AG09319 (cell line): ENCODE results near the gene CTXN1.

Experiments
- DNase-seq: peaks from one replicate; pipeline ENCODE4 v3.0.0-alpha.2; 2010; ENCODE audit warnings: low read depth; ENCODE audit errors: extremely low read depth
- CTCF ChIP-seq: IDR thresholded peaks from 2 replicates; pipeline ENCODE4 v1.5.1; 2011; ENCODE audit warnings: low read depth, mild to moderate bottlenecking, inconsistent platforms, low read length, moderate library complexity

The CTXN1 gene

GRCh38 chr19:7926021-7926726 lies at the start of gene CTXN1:
Gene CTXN1, minus strand, starts transcription at chr19:7926135. Its CDS starts 597 bp downstream, at chr19:7925538.
- no peak for DNase-seq
- no peak for TF ChIP-seq CTCF

GRCh38 chr19:7975037-7975436 lies 49.1 kb upstream of the CTXN1 start:
- no peak for TF ChIP-seq CTCF
- DNase-seq = no peak

GRCh38 chr19:7973883-7974282 lies 47.9 kb upstream of the CTXN1 start:
- DNase-seq = no peak
- TF ChIP-seq CTCF = no peak

GRCh38 chr19:7971553-7972520 lies 45.9 kb upstream of the CTXN1 start:
- TF ChIP-seq CTCF = no peak
- DNase-seq = no peak

GRCh38 chr19:7970716-7971448 lies 44.9 kb upstream of the CTXN1 start:
- TF ChIP-seq CTCF = peak; percentile 83
- no peak for DNase-seq

- no peak for DNase-seq
- no peak for TF ChIP-seq CTCF
Measured at GRCh38 chr19:7969555-7969939, 43.6 kb upstream of the CTXN1 start.
